Breast epithelium (tissue), 3 donors: ENCODE data around the gene ZPBP2.

Experiments used
- POLR2AphosphoS5 ChIP-seq, 3 donors: sonication (generic); formaldehyde crosslinking; IDR thresholded peaks; one replicate each; pipeline ENCODE4 v1.6.1; 2017; ENCODE audit warnings: antibody characterized with exemption in 3 of 3
- TF ChIP-seq, protein P1 (sequence below), 3 donors: fragments of 450-650 bp; IDR thresholded peaks; one replicate each; pipeline ENCODE4 v1.5.1; 2016 to 2017; ENCODE audit warnings: antibody characterized with exemption in 3 of 3, mild to moderate bottlenecking in 3 of 3, moderate library complexity in 3 of 3

DNA sequence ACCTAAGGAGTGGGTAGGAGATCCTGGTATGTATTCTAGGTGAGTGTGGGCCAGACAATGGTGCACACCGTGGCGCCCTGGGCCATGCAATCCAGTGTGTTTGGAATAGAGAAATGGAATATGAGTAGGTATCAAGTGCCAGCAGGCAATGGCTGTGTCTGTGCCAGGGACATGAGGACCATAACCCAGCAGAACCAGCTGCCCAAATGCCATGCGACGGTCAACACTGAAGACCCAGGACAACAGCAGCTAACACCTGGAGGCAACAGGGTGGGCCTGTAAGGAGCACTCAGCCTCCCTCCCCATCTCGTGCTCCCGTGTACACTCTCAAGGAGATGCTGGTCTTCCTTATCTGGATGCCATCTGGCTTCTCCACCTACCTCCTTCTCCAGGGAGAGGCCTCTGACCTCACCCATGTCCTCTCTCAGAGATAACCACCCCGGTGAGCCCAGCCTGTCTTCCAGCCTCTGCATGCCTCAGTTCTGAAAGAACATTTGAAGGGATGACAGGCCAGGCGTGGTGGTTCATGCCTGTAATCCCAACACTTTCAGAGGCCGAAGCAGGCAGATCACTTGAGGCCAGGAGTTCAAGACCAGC is 51.2 kb downstream of the ZPBP2 start:
- no peak for TF ChIP-seq POLR2AphosphoS5 (IDR thresholded peaks at IDR 0.05)
- TF ChIP-seq, protein P1, sequence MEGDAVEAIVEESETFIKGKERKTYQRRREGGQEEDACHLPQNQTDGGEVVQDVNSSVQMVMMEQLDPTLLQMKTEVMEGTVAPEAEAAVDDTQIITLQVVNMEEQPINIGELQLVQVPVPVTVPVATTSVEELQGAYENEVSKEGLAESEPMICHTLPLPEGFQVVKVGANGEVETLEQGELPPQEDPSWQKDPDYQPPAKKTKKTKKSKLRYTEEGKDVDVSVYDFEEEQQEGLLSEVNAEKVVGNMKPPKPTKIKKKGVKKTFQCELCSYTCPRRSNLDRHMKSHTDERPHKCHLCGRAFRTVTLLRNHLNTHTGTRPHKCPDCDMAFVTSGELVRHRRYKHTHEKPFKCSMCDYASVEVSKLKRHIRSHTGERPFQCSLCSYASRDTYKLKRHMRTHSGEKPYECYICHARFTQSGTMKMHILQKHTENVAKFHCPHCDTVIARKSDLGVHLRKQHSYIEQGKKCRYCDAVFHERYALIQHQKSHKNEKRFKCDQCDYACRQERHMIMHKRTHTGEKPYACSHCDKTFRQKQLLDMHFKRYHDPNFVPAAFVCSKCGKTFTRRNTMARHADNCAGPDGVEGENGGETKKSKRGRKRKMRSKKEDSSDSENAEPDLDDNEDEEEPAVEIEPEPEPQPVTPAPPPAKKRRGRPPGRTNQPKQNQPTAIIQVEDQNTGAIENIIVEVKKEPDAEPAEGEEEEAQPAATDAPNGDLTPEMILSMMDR (IDR thresholded peaks at IDR 0.05), result no peak
